Suprapubic skin (tissue), 4 donors: Measurements from ENCODE around the gene FA2H.

Experiments used
- CTCF ChIP-seq, 2 donors: fragments of 200-600 bp in 1 of 2; fragments of 450-650 bp in 1 of 2; sonication (generic) in 1 of 2; IDR thresholded peaks; one replicate each; pipeline ENCODE4 v1.5.1; 2016 to 2019; ENCODE audit warnings: antibody characterized with exemption in 2 of 2, mild to moderate bottlenecking in 1 of 2, moderate library complexity in 1 of 2
- POLR2A ChIP-seq, 2 donors: fragments of 450-650 bp; IDR thresholded peaks; one replicate each; pipeline ENCODE4 v1.6.1; 2017; ENCODE audit warnings: antibody characterized with exemption in 2 of 2, mild to moderate bottlenecking in 2 of 2, moderate library complexity in 2 of 2
- POLR2AphosphoS5 ChIP-seq, 3 donors: sonication (generic); formaldehyde crosslinking; IDR thresholded peaks; one replicate each; pipeline ENCODE4 v1.6.1; 2017; ENCODE audit warnings: antibody characterized with exemption in 3 of 3

GRCh38 chr16:74709441-74709877, 65.2 kb downstream of the FA2H start:
- TF ChIP-seq POLR2AphosphoS5 (IDR thresholded peaks at IDR 0.05) (no peak), CTCF (IDR thresholded peaks at IDR 0.05) (peak; percentile 89 to 94), POLR2A (IDR thresholded peaks at IDR 0.05) (no peak)
